ENCODE data around the gene PDLIM5.

GRCh38 chr4:94454405-94454804, 2.7 kb downstream of the PDLIM5 start:
- TF ChIP-seq PKNOX1 (IDR thresholded peaks at IDR 0.05) (no peak), FOXA1 (IDR thresholded peaks at IDR 0.05) (no peak), FOXM1 (IDR thresholded peaks at IDR 0.05; ENCODE audit: borderline replicate concordance) (no peak), SP1 (IDR thresholded peaks at IDR 0.05) (no peak), HDGF (IDR thresholded peaks at IDR 0.05; ENCODE audit: borderline replicate concordance) (no peak), SUZ12 (IDR thresholded peaks at IDR 0.05) (no peak)
